Lower leg skin (tissue), 4 donors: ENCODE data around the gene ANK3. TPM values are rescaled to one million over a fixed set of nuclear protein-coding genes. Genes with fewer than 3 reads are reported as not detected.

Source experiments
- DNase-seq, 2 donors: peaks; one replicate each; pipeline ENCODE4 v3.0.0-alpha.2; 2019; ENCODE audit warnings: low spot score in 2 of 2
- H3K4me3 ChIP-seq: fragments of 200-600 bp; sonication (generic); 2 replicates; pipeline ENCODE4 v1.5.1; 2017; ENCODE audit warnings: mild to moderate bottlenecking, low read depth; ENCODE audit not compliant: poor library complexity, severe bottlenecking
- CTCF ChIP-seq, 3 donors: fragments of 450-650 bp; IDR thresholded peaks; one replicate each; pipeline ENCODE4 v1.5.1; 2016; ENCODE audit warnings: antibody characterized with exemption in 3 of 3, mild to moderate bottlenecking in 3 of 3, moderate library complexity in 2 of 3
- POLR2A ChIP-seq, 2 donors: fragments of 450-650 bp; IDR thresholded peaks; one replicate each; pipeline ENCODE4 v1.6.1; 2016 to 2017; ENCODE audit warnings: antibody characterized with exemption in 2 of 2, mild to moderate bottlenecking in 1 of 2, moderate library complexity in 1 of 2
- WGBS, 2 donors: methylation state at CpG; one replicate each; pipeline ENCODE4 v1.1.5; 2018; 5-methylcytosine and 5-hydroxymethylcytosine counted together
- intact Hi-C: fragments of 100-400 bp; cut with DNase I; formaldehyde crosslinking; loops from one replicate; pipeline ENCODE4 v1.15.0; 2023; ENCODE audit warnings: low total_unique reads
- total RNA-seq, 4 donors: library from RNA; depleted of rRNA; stranded (reverse); fragments of >200 nt; gene quantifications; one replicate each; pipeline ENCODE4 v1.1.0, GENCODE V29; 2016

ANK3 gene
- total RNA-seq, 4 donors from 2014 or later: 76.2 to 107 (median 91.5) TPM

GRCh38 chr10:60403168-60403873 lies 13.6 kb upstream of the ANK3 start:
- H3K4me3 ChIP-seq: no peak overlapping the region
- intact Hi-C loops: no loop called here
- WGBS, 2 donors: 91 to 92% methylated on average over 8 of the region's 8 CpGs
- TF ChIP-seq CTCF (IDR thresholded peaks at IDR 0.05) (no peak), POLR2A (IDR thresholded peaks at IDR 0.05) (no peak)
- no peak for DNase-seq

- no peak overlapping the region for H3K4me3 ChIP-seq
- intact Hi-C loops: no loop called here
- TF ChIP-seq CTCF (IDR thresholded peaks at IDR 0.05) (no peak), POLR2A (IDR thresholded peaks at IDR 0.05) (no peak)
- DNase-seq: no peak
Measured at GRCh38 chr10:60400366-60400765, 10.7 kb upstream of the ANK3 start.

- WGBS, 2 donors: 43 to 44% methylated on average over 8 of the region's 8 CpGs
- no peak overlapping the region for H3K4me3 ChIP-seq
- intact Hi-C loops: no loop called here
- no peak for DNase-seq
- TF ChIP-seq CTCF (IDR thresholded peaks at IDR 0.05) (no peak), POLR2A (IDR thresholded peaks at IDR 0.05) (no peak)
Measured at GRCh38 chr10:60399328-60399727, 9.7 kb upstream of the ANK3 start.

- 67 to 74% methylated on average over 2 of the region's 2 CpGs for WGBS, 2 donors
- TF ChIP-seq POLR2A (IDR thresholded peaks at IDR 0.05): no peak
- TF ChIP-seq CTCF (IDR thresholded peaks at IDR 0.05): no peak
- intact Hi-C loops: no loop called here
- no peak for DNase-seq
- no peak overlapping the region for H3K4me3 ChIP-seq
Measured at GRCh38 chr10:60397792-60398191, 8.1 kb upstream of the ANK3 start.

- 94 to 96% methylated on average over 3 of the region's 3 CpGs for WGBS, 2 donors
- TF ChIP-seq CTCF (IDR thresholded peaks at IDR 0.05) (no peak), POLR2A (IDR thresholded peaks at IDR 0.05) (no peak)
- intact Hi-C loops: no loop called here
- DNase-seq: no peak
- H3K4me3 ChIP-seq: no peak overlapping the region
Measured at GRCh38 chr10:60396766-60397165, 7.1 kb upstream of the ANK3 start.

GRCh38 chr10:60395711-60396110 lies 6.0 kb upstream of the ANK3 start:
- intact Hi-C loops: no loop called here
- WGBS, 2 donors: 94 to 95% methylated on average over 7 of the region's 7 CpGs
- no peak overlapping the region for H3K4me3 ChIP-seq
- TF ChIP-seq POLR2A (IDR thresholded peaks at IDR 0.05) (no peak), CTCF (IDR thresholded peaks at IDR 0.05) (no peak)
- DNase-seq: no peak
